Left ventricle myocardium inferior (tissue), 1 donor: ENCODE measurements around the gene SGSM1. TPM values are rescaled to one million over a fixed set of nuclear protein-coding genes. Genes with fewer than 3 reads are reported as not detected.

ENCODE experiments used
- DNase-seq: peaks from one replicate; pipeline ENCODE4 v3.0.0-alpha.2; 2020
- H3K27ac ChIP-seq: fragments of 200-600 bp; replicated peaks from 2 replicates; pipeline ENCODE4 v1.8.0; 2021
- H3K27me3 ChIP-seq: fragments of 200-600 bp; 2 replicates; pipeline ENCODE4 v1.8.0; 2021; ENCODE audit warnings: low read depth
- H3K36me3 ChIP-seq: fragments of 200-600 bp; 2 replicates; pipeline ENCODE4 v1.8.0; 2021
- H3K4me1 ChIP-seq: fragments of 200-600 bp; 2 replicates; pipeline ENCODE4 v1.8.0; 2021
- H3K4me3 ChIP-seq: fragments of 200-600 bp; 2 replicates; pipeline ENCODE4 v1.8.0; 2021; ENCODE audit warnings: mild to moderate bottlenecking, moderate library complexity
- H3K9me3 ChIP-seq: fragments of 200-600 bp; replicated peaks from 2 replicates; pipeline ENCODE4 v1.8.0; 2021
- intact Hi-C: fragments of 100-400 bp; cut with micrococcal nuclease; formaldehyde crosslinking; loops from one replicate; pipeline ENCODE4 v1.11.0; 2022
- total RNA-seq: library from RNA; stranded (reverse); fragmentation: NEBNext Ultra II Directional; extraction: Animal tissue kit (Norgen Biotek cat#: 25700); gene quantifications from one replicate; pipeline ENCODE4 v1.2.1, GENCODE V29; 2021
- TF ChIP-seq, protein P1 (sequence below): fragments of 200-600 bp; IDR thresholded peaks from 2 replicates; pipeline ENCODE4 v1.8.0; 2021; ENCODE audit warnings: antibody characterized with exemption, mild to moderate bottlenecking, borderline replicate concordance
- donor health status: DM: no; HTN: yes; CAD: no; lungs with severe emphysema.

Gene SGSM1
- total RNA-seq, 1 donor from 2014 or later, result 8.8 TPM

DNA sequence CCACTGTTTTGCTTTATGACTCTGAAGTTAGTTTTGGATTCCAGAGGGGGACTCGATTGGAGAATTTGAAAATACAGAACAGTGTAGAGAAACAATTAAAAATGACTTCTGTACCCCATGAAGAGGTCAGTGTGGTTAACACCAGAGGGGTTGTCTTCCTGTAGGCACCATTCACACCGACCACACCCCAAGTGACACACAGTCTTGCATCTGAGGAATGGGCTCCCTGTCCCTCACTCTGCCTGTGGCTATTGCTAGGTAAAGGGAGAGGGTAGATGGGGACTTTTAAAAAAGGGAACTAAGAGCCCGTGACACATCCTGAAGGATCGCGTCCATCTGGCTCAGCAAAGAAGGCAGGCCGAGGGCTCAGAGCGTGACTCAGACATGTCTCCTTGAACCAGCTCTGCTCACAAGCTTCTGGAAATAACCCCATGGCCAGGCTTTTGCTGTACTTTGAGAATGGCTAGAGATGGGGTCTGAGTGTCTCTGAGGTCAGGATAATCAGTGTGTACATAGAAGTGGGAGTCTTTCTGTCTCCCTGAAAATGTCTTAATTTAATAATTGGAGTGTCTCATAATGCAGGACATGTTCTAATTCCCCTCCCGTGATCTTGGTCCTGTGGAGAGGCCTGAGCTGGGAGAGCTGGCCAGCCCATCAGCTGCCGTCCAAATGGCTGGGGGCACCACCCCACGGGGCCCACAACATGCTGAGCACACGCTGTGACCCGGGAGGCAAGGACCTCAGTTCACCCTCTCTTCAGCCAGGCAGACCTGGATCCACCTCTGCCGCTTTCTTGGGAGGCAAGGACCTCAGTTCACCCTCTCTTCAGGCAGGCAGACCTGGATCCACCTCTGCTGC lies 39.3 kb downstream of the SGSM1 start:
- no peak for DNase-seq
- TF ChIP-seq, protein P1, sequence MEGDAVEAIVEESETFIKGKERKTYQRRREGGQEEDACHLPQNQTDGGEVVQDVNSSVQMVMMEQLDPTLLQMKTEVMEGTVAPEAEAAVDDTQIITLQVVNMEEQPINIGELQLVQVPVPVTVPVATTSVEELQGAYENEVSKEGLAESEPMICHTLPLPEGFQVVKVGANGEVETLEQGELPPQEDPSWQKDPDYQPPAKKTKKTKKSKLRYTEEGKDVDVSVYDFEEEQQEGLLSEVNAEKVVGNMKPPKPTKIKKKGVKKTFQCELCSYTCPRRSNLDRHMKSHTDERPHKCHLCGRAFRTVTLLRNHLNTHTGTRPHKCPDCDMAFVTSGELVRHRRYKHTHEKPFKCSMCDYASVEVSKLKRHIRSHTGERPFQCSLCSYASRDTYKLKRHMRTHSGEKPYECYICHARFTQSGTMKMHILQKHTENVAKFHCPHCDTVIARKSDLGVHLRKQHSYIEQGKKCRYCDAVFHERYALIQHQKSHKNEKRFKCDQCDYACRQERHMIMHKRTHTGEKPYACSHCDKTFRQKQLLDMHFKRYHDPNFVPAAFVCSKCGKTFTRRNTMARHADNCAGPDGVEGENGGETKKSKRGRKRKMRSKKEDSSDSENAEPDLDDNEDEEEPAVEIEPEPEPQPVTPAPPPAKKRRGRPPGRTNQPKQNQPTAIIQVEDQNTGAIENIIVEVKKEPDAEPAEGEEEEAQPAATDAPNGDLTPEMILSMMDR, result no peak
- Histone ChIP-seq H3K27me3 (no peaks in the 10 kb centered on the region), H3K4me1 (peaks cover 6% of the 10 kb centered on the region), H3K4me3 (no peak overlapping the region), H3K27ac (no peak overlapping the region), H3K36me3 (peaks cover 6% of the 10 kb centered on the region), H3K9me3 (no peaks in the 10 kb centered on the region)
- intact Hi-C loops, result no loop called here

DNA sequence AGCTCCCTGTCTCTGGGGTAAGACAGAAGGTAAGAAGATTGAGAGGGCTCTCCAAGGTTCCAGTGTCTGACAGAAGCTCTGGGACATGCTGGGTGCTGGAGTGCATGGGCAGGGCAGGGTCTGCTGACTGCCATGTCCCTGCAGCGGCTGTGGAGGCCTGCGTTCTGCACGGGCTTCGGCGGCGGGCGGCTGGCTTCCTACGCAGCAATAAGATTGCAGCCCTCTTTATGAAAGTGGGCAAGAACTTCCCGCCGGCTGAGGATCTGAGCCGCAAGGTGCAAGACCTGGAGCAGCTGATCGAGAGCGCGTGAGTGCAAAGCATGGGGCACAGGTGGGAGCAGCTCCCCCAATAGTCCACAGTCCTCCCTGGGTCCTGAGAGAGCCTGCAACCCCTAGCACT lies 41.5 kb downstream of the SGSM1 start:
- H3K4me1 ChIP-seq, result no peaks in the 10 kb centered on the region
- intact Hi-C loops, result no loop called here
- DNase-seq, result no peak
- H3K36me3 ChIP-seq, result peaks cover 6% of the 10 kb centered on the region
- no peak overlapping the region for H3K27ac ChIP-seq
- H3K27me3 ChIP-seq, result no peaks in the 10 kb centered on the region
- TF ChIP-seq, protein P1, result no peak
- H3K9me3 ChIP-seq, result no peaks in the 10 kb centered on the region
- H3K4me3 ChIP-seq, result no peak overlapping the region

DNA sequence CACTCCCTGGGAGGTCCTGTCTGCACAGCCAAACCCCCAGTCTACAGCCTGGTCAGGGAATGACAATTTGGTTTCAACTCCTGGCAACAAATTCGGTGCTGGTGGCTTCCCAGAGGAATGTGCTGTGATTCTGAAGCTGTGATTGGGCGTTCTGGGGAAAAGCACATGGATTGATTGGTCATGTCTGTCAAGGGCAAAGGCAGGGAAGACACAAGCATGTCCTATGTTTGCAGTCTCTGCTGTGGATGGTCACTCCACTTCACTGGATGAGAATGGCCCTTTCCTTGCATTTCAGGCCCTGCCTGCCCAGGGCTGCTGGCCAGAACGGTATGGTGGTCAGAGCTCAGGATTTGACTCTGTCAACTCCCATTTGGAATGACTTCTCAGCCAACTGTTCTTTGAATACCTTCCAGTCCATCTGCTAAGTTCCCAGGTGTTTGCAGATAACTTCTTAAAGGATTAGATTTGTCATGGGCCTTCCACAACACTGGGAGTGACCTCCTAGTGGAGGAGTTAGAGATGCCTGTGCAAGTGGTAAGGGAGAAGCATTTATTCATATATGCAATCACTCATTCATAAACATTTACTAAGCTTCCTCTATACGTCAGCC lies 42.7 kb downstream of the SGSM1 start:
- H3K9me3 ChIP-seq, result no peaks in the 10 kb centered on the region
- H3K27ac ChIP-seq, result no peak overlapping the region
- no peaks in the 10 kb centered on the region for H3K27me3 ChIP-seq
- DNase-seq, result no peak
- intact Hi-C loops, result no loop called here
- no peaks in the 10 kb centered on the region for H3K4me1 ChIP-seq
- H3K4me3 ChIP-seq, result no peak overlapping the region
- TF ChIP-seq, protein P1, result no peak
- peaks cover 6% of the 10 kb centered on the region for H3K36me3 ChIP-seq

DNA sequence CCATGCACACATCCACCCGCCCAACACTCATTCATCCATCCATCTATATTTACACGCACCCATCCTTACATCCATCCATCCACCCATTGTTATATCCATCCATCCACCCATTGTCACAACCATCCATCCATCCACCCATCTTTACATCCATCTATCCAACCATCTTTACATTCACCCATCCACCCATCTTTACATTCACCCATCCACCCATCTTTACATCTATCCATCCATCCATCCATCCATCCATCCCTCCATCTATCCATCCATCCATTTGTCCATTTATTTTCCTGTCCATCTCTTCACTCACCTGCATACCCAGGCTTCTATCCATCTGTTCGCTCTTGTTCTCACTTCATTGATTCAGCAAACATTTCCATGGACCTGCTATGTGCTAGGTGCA lies 49.8 kb downstream of the SGSM1 start:
- Histone ChIP-seq H3K27me3 (no peaks in the 10 kb centered on the region), H3K27ac (no peak overlapping the region), H3K4me3 (no peak overlapping the region), H3K9me3 (no peaks in the 10 kb centered on the region), H3K4me1 (no peaks in the 10 kb centered on the region), H3K36me3 (peaks cover 22% of the 10 kb centered on the region)
- TF ChIP-seq, protein P1, result no peak
- no peak for DNase-seq
- intact Hi-C loops, result no loop called here

DNA sequence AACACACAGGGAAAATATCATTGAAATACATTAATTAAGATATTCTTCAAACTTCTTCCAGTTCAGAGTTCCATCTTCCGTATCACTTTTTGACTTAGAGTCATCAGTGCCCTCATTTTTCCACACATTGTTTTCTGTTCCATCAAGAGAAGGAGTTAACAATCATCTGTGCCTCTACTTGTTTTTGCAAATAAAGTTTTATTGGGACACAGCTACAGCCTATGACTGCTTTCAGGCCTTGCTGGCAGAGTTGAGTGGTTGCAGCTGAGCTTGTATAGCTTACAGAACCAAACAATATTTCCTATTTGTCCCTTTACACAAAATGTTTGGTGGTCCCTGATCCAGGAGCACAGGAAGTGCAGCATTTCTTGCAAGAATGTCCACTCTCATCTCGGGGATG lies 51.6 kb downstream of the SGSM1 start:
- no peaks in the 10 kb centered on the region for H3K27me3 ChIP-seq
- H3K36me3 ChIP-seq, result peaks cover 22% of the 10 kb centered on the region
- no peak overlapping the region for H3K4me3 ChIP-seq
- TF ChIP-seq, protein P1, result no peak
- H3K4me1 ChIP-seq, result no peaks in the 10 kb centered on the region
- H3K9me3 ChIP-seq, result no peaks in the 10 kb centered on the region
- no peak for DNase-seq
- H3K27ac ChIP-seq, result no peak overlapping the region
- intact Hi-C loops, result no loop called here
